CD4-positive, alpha-beta T cell treated with Interleukin-15 for 1 hour (primary cell): Measurements from ENCODE around the gene QSOX1.

Experiments used
- DNase-seq: peaks from one replicate; pipeline ENCODE4 v3.0.0-alpha.2; 2020

QSOX1 gene

GRCh38 chr1:180217006-180217405 lies 62.3 kb downstream of the QSOX1 start:
- DNase-seq, result no peak

GRCh38 chr1:180218806-180219765 lies 64.4 kb downstream of the QSOX1 start:
- DNase-seq, result no peak

- DNase-seq, result no peak
These were observed 65.1 kb downstream of the QSOX1 start for GRCh38 chr1:180219776-180220175.

- DNase-seq, result no peak
These were observed 66.8 kb downstream of the QSOX1 start for GRCh38 chr1:180221462-180221861.

GRCh38 chr1:180224902-180225301 lies 70.2 kb downstream of the QSOX1 start:
- DNase-seq, result no peak

- DNase-seq, result no peak
These were observed 70.7 kb downstream of the QSOX1 start for GRCh38 chr1:180225403-180225802.

- DNase-seq, result no peak
These were observed 73.4 kb downstream of the QSOX1 start for GRCh38 chr1:180227861-180228647.

- no peak for DNase-seq
These were observed 74.2 kb downstream of the QSOX1 start for GRCh38 chr1:180228648-180229482.

GRCh38 chr1:180229483-180230415 lies 75.1 kb downstream of the QSOX1 start, which contains the start of gene LHX4:
LHX4 (plus strand) TSS chr1:180230264; CDS start chr1:180230530, 266 bp downstream.
- DNase-seq, result no peak

- no peak for DNase-seq
These were observed 75.7 kb downstream of the QSOX1 start for GRCh38 chr1:180230416-180230790.

GRCh38 chr1:180230791-180231505 lies 76.3 kb downstream of the QSOX1 start:
- no peak for DNase-seq

GRCh38 chr1:180231506-180231921 lies 76.8 kb downstream of the QSOX1 start:
- DNase-seq, result no peak

- DNase-seq, result no peak
These were observed 77.3 kb downstream of the QSOX1 start for GRCh38 chr1:180231936-180232335.

- no peak for DNase-seq
These were observed 77.9 kb downstream of the QSOX1 start for GRCh38 chr1:180232521-180233043.

- no peak for DNase-seq
These were observed 78.7 kb downstream of the QSOX1 start for GRCh38 chr1:180233191-180234011.

- DNase-seq, result no peak
These were observed 79.9 kb downstream of the QSOX1 start for GRCh38 chr1:180234369-180235076.

GRCh38 chr1:180235077-180235501 lies 80.4 kb downstream of the QSOX1 start:
- DNase-seq, result no peak

- no peak for DNase-seq
These were observed 81.0 kb downstream of the QSOX1 start for GRCh38 chr1:180235502-180236239.
